ENCODE data around the gene PHLPP1. TPM values are rescaled to one million over a fixed set of nuclear protein-coding genes. Genes with fewer than 3 reads are reported as not detected.

The PHLPP1 gene
- total and polyA plus RNA-seq, 9 of the 15 experiments (the other 6 are each of a cell fraction or from before 2014, with no cell fraction given) = 0.56 to 9.0 (median 4.5) TPM

DNA sequence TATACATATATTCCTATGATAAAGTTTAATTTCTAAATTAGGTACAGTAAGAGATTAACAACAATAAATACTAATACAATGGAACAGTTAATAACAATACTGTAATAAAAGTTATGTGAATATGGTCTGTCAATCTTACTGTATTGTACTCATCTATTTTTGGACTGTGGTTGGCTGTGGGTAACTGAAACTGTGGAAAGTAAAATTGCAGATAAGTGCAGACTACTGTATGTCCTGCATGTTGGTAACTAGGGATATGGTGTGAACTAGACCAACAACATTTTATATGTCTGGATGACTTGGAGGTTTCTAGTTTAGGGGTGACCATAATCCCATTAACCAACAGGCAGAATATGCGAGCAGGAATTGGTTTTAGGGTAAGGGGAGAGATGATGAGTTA is 23.3 kb downstream of the PHLPP1 start:
- no TSS peak for BruUV-seq (replicated peaks)
- TF ChIP-seq, protein P1, sequence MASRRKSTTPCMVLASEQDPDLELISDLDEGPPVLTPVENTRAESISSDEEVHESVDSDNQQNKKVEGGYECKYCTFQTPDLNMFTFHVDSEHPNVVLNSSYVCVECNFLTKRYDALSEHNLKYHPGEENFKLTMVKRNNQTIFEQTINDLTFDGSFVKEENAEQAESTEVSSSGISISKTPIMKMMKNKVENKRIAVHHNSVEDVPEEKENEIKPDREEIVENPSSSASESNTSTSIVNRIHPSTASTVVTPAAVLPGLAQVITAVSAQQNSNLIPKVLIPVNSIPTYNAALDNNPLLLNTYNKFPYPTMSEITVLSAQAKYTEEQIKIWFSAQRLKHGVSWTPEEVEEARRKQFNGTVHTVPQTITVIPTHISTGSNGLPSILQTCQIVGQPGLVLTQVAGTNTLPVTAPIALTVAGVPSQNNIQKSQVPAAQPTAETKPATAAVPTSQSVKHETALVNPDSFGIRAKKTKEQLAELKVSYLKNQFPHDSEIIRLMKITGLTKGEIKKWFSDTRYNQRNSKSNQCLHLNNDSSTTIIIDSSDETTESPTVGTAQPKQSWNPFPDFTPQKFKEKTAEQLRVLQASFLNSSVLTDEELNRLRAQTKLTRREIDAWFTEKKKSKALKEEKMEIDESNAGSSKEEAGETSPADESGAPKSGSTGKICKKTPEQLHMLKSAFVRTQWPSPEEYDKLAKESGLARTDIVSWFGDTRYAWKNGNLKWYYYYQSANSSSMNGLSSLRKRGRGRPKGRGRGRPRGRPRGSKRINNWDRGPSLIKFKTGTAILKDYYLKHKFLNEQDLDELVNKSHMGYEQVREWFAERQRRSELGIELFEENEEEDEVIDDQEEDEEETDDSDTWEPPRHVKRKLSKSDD (conservative IDR thresholded peaks at IDR 0.05; ENCODE audit: low read length) = no peak
- TF ChIP-seq IRF2 (CRISPR knock-in tag; IDR thresholded peaks at IDR 0.05) (no peak), MAZ (CRISPR knock-in tag; conservative IDR thresholded peaks at IDR 0.05 in 1 of 2, IDR thresholded peaks at IDR 0.05 in 1 of 2) (no peak), KLF16 (IDR thresholded peaks at IDR 0.05) (no peak), HMBOX1 (IDR thresholded peaks at IDR 0.05) (peak; percentile 34; the same call in 1 of the 2 replicates)
- Histone ChIP-seq H4K20me1 (replicated peaks; ENCODE audit: control insufficient read depth, insufficient read depth, low read length) (no peaks in the 10 kb centered on the region), H3K79me2 (ENCODE audit: control insufficient read depth, insufficient read depth, low read length) (peaks cover 63% of the 10 kb centered on the region), H3K4me2 (ENCODE audit: insufficient read depth, low read length) (no peak overlapping the region), H3K4me1 (replicated peaks in 1 of 2; ENCODE audit: control insufficient read depth in 2 of 2, insufficient read depth in 2 of 2, low read length in 2 of 2) (peaks cover 6 to 22% of the 10 kb centered on the region in 2 experiments; a peak in 3 of 5 replicates), H3K27me3 (ENCODE audit: control insufficient read depth in 2 of 2, insufficient read depth in 2 of 2, low read length in 2 of 2) (no peaks in the 10 kb centered on the region), H2AFZ (ENCODE audit: low read depth, low read length) (no peak overlapping the region), H3K9ac (ENCODE audit: insufficient read depth in 1 of 2, low read depth in 2 of 2, low read length in 2 of 2) (no peak overlapping the region), H3K9me1 (ENCODE audit: control insufficient read depth, insufficient read depth, low read length) (no peaks in the 10 kb centered on the region), H3K27ac (ENCODE audit: extremely low read depth, low read depth, low read length) (no peak overlapping the region), H3K9me3 (replicated peaks; ENCODE audit: control insufficient read depth, insufficient read depth, low read depth, low read length) (no peaks in the 10 kb centered on the region), H3K36me3 (ENCODE audit: control insufficient read depth, insufficient read depth, low read length) (no peaks in the 10 kb centered on the region), H3K4me3 (no peak overlapping the region)
- DNase-seq (ENCODE audit: extremely low read depth in 1 of 4, low spot score in 3 of 4) = no peak
- CTCF ChIA-PET (ENCODE audit: low intra/inter-chr PET ratio) = no interaction called here
- WGBS (ENCODE audit: insufficient coverage, low coverage, missing lambda C conversion rate) = 56% methylated on average over 1 of the region's 1 CpG
- no peak for FAIRE-seq
- intact Hi-C loops (cut with micrococcal nuclease) (no loop called here), in situ Hi-C loops (cut with MboI) (no loop called here)
- POLR2A ChIA-PET = no interaction called here
- ATAC-seq = no peak
